Measurements from ENCODE around the gene ATP10B.

- no peak for TF ChIP-seq CTCF (IDR thresholded peaks at IDR 0.05)
- no peak for TF ChIP-seq POLR2A (IDR thresholded peaks at IDR 0.05)
These were observed 125.3 kb downstream of the ATP10B start for GRCh38 chr5:160726721-160727120.

Measured in tibial nerve (tissue), 3 donors.